ENCODE results near the gene ING5. TPM values are rescaled to one million over a fixed set of nuclear protein-coding genes. Genes with fewer than 3 reads are reported as not detected.
"Not testable (repeated sequence)": the region's sequence is repeated elsewhere in the genome, so short reads cannot be mapped to it uniquely, and the experiment has no call there.

The ING5 gene
- total RNA-seq, 2 experiments from 2014 or later: 51.2 to 51.3 TPM

DNA sequence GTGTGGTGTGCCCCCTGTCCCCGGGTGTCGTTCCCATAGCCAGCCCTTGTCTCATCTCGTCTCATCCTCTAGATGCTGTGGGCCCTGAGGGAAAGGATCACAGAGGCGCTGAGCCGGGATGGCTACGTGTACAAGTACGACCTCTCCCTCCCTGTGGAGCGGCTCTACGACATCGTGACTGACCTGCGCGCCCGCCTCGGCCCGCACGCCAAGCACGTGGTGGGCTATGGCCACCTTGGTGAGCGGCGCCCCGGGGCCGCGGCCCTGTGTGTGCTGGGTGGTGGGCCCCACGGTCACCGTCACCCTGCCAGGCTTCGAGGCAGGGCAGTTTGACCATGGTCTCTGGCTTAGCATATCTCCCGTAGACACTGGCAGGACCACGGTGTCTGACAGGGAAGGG lies 53.9 kb downstream of the ING5 start:
- Histone ChIP-seq H3K4me3 (ENCODE audit: low read length) (no peak overlapping the region), H3K27me3 (ENCODE audit: control insufficient read depth in 1 of 2, insufficient read depth in 2 of 2, low read length in 2 of 2) (no peaks in the 10 kb centered on the region), H3K4me1 (ENCODE audit: insufficient read depth, low read length) (peaks cover 27% of the 10 kb centered on the region), H3K36me3 (ENCODE audit: insufficient read depth, low read length) (peaks cover 46% of the 10 kb centered on the region), H3K9me3 (ENCODE audit: control insufficient read depth in 1 of 2, insufficient read depth in 1 of 2, low read length in 2 of 2) (peaks cover 0 to 9% of the 10 kb centered on the region in 2 experiments), H3K27ac (ENCODE audit: low read depth in 1 of 2, low read length in 2 of 2) (no peak overlapping the region)
- no peak for ATAC-seq (ENCODE audit: poor library complexity)
- no peaks in the 10 kb centered on the region for H3K4me1 Mint-ChIP-seq (ENCODE audit: low read depth)
- no peak for DNase-seq
- no peak overlapping the region for H3K4me3 Mint-ChIP-seq
- intact Hi-C loops (cut with DNase I, micrococcal nuclease): no loop called here
- no peak overlapping the region for H3K27ac Mint-ChIP-seq
- H3K27me3 Mint-ChIP-seq: no peaks in the 10 kb centered on the region
- CTCF ChIA-PET: no interaction called here
- H3K36me3 Mint-ChIP-seq (ENCODE audit: low read depth): peaks cover 36% of the 10 kb centered on the region
- TF ChIP-seq, protein P1, sequence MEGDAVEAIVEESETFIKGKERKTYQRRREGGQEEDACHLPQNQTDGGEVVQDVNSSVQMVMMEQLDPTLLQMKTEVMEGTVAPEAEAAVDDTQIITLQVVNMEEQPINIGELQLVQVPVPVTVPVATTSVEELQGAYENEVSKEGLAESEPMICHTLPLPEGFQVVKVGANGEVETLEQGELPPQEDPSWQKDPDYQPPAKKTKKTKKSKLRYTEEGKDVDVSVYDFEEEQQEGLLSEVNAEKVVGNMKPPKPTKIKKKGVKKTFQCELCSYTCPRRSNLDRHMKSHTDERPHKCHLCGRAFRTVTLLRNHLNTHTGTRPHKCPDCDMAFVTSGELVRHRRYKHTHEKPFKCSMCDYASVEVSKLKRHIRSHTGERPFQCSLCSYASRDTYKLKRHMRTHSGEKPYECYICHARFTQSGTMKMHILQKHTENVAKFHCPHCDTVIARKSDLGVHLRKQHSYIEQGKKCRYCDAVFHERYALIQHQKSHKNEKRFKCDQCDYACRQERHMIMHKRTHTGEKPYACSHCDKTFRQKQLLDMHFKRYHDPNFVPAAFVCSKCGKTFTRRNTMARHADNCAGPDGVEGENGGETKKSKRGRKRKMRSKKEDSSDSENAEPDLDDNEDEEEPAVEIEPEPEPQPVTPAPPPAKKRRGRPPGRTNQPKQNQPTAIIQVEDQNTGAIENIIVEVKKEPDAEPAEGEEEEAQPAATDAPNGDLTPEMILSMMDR (IDR thresholded peaks at IDR 0.05): no peak
- peaks cover 1% of the 10 kb centered on the region for H3K9me3 Mint-ChIP-seq
- POLR2A ChIA-PET: interaction anchor here (0.6 kb wide), 1 partner anchor 53 kb away, joined by 3 read pairs; no protein-coding TSS in a partner anchor

DNA sequence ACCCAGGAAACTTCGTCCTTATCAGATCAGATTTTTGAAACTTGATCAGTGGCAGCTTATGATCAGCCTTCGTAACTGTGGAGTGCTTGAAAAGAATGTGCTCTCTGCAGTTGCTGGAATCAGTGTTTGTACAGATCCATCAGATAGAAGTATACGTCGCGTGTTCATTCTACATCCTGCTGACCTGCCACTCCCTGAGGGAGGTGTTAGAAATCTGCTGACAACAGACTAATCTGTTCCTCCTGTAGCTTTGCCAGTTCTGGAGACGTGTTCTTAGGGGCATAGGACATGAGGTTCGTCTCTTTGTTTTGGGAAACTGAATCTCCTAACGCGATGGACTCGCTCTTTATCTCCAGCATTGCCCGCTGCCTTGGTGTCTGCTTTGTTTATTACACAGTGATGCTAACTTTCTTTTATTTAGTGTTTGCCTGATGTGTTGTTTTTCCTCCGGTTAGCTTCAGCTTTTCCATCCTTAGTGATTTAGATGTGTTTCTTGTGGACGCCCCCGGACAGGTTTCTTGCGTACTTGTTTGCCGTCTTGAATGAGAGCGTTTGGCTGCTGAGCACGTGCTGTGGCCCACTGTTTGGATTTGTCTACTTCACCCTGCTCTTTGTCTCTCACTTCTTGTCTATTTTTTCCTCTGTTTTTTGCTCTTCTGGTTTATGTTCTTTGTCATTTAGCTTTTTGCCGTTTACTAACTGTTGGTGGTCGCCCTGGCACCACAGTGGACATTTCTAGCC lies 57.4 kb downstream of the ING5 start:
- ChIA-PET CTCF (no interaction called here), POLR2A (no interaction called here)
- Histone ChIP-seq H3K9me3 (ENCODE audit: control insufficient read depth in 1 of 2, insufficient read depth in 1 of 2, low read length in 2 of 2) (peaks cover 0 to 9% of the 10 kb centered on the region in 2 experiments), H3K36me3 (ENCODE audit: insufficient read depth, low read length) (peaks cover 28% of the 10 kb centered on the region), H3K27ac (ENCODE audit: low read depth in 1 of 2, low read length in 2 of 2) (no peak overlapping the region), H3K4me1 (ENCODE audit: insufficient read depth, low read length) (peaks cover 60% of the 10 kb centered on the region), H3K4me3 (ENCODE audit: low read length) (no peak overlapping the region), H3K27me3 (ENCODE audit: control insufficient read depth in 1 of 2, insufficient read depth in 2 of 2, low read length in 2 of 2) (no peaks in the 10 kb centered on the region)
- Mint-ChIP-seq H3K27me3 (no peaks in the 10 kb centered on the region), H3K9me3 (peaks cover 3% of the 10 kb centered on the region), H3K4me3 (no peak overlapping the region), H3K36me3 (ENCODE audit: low read depth) (peaks cover 45% of the 10 kb centered on the region), H3K27ac (no peak overlapping the region), H3K4me1 (ENCODE audit: low read depth) (peaks cover 13% of the 10 kb centered on the region)
- TF ChIP-seq, protein P1 (IDR thresholded peaks at IDR 0.05): no peak
- no peak for ATAC-seq (ENCODE audit: poor library complexity)
- intact Hi-C loops (cut with DNase I, micrococcal nuclease): no loop called here
- peak in 3 of 14 experiments; percentile 25 to 52 (median 36) for DNase-seq

DNA sequence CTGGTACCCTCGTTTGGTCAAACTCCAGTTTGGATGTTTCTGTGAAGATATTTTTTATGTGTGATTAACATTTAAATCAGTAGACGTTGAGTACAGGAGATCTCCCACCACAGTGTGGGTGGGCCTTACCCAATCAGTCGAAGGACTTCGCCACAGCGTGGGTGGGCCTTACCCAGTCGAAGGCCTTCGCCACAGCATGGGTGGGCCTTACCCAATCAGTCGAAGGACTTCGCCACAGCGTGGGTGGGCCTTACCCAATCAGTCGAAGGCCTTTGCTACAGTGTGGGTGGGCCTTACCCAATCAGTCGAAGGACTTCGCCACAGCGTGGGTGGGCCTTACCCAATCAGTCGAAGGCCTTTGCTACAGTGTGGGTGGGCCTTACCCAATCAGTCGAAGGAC lies 58.1 kb downstream of the ING5 start:
- H3K27ac Mint-ChIP-seq; H3K27ac ChIP-seq (ENCODE audit: low read depth in 1 of 2, low read length in 2 of 2); H3K9me3 Mint-ChIP-seq; H3K4me3 ChIP-seq (ENCODE audit: low read length); intact Hi-C loops (cut with DNase I, micrococcal nuclease); H3K27me3 Mint-ChIP-seq; ATAC-seq (ENCODE audit: poor library complexity); H3K4me3 Mint-ChIP-seq; POLR2A ChIA-PET; H3K9me3 ChIP-seq (ENCODE audit: control insufficient read depth in 1 of 2, insufficient read depth in 1 of 2, low read length in 2 of 2); CTCF ChIA-PET; H3K27me3 ChIP-seq (ENCODE audit: control insufficient read depth in 1 of 2, insufficient read depth in 2 of 2, low read length in 2 of 2): not testable (repeated sequence)
- Histone ChIP-seq H3K4me1 (ENCODE audit: insufficient read depth, low read length) (peaks cover 67% of the 10 kb centered on the region), H3K36me3 (ENCODE audit: insufficient read depth, low read length) (peaks cover 25% of the 10 kb centered on the region)
- DNase-seq: peak in 1 of 14 experiments; percentile 7
- H3K4me1 Mint-ChIP-seq (ENCODE audit: low read depth): peaks cover 13% of the 10 kb centered on the region
- peaks cover 44% of the 10 kb centered on the region for H3K36me3 Mint-ChIP-seq (ENCODE audit: low read depth)

Data from CD4-positive, alpha-beta T cell (primary cell).